A549 (cell line): ENCODE measurements around the gene LANCL1.
A peak's percentile ranks its signal among the peaks of the same experiment; 100 is the strongest.

Experiments
- RNF2 ChIP-seq: fragments of 200-600 bp; sonication (generic); IDR thresholded peaks from 2 replicates; pipeline ENCODE4 v1.6.1; 2016; ENCODE audit warnings: low read depth, mild to moderate bottlenecking, antibody characterized with exemption, moderate library complexity, borderline replicate concordance
- SMC3 ChIP-seq: fragments of >200 bp; sonication (Bioruptor Twin); formaldehyde crosslinking; IDR thresholded peaks from 3 replicates; pipeline ENCODE4 v1.6.1; 2018; ENCODE audit warnings: inconsistent platforms
- TF ChIP-seq, protein P1 (sequence below): IDR thresholded peaks from 2 replicates; pipeline ENCODE4 v1.6.1; 2012
- TF ChIP-seq, protein P2 (sequence below): fragments of >200 bp; sonication (Bioruptor Twin); formaldehyde crosslinking; IDR thresholded peaks from 3 replicates; pipeline ENCODE4 v1.5.1; 2016

DNA sequence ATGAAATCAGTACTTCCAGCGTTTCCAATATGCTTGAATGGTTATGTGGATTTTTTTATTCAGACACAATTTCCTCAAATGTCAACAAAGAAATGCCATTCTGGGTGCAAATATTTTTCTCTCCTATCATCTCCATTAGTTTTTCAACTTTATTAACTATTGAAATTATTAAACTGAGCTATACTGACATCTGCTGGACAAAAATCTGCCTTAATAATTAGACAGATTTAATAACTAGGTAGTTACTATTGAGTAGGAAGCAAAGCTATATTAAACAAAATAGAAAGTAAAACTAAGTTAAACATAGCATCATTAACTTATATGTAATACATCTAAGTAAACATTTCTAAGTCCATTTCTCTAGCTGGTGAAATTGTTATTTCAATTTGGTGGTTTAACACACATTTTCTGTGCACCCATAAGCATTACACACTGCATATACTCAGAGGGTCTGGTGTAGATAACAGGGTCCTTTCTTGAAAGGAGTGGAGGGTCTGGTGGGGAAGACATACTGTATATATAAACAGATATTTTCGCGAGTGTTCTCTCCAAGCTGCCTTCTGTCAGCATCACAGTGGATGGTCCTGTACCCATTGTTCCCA, 77.0 kb downstream of the LANCL1 start:
- TF ChIP-seq, protein P1, sequence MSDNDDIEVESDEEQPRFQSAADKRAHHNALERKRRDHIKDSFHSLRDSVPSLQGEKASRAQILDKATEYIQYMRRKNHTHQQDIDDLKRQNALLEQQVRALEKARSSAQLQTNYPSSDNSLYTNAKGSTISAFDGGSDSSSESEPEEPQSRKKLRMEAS: no peak
- TF ChIP-seq, protein P2, sequence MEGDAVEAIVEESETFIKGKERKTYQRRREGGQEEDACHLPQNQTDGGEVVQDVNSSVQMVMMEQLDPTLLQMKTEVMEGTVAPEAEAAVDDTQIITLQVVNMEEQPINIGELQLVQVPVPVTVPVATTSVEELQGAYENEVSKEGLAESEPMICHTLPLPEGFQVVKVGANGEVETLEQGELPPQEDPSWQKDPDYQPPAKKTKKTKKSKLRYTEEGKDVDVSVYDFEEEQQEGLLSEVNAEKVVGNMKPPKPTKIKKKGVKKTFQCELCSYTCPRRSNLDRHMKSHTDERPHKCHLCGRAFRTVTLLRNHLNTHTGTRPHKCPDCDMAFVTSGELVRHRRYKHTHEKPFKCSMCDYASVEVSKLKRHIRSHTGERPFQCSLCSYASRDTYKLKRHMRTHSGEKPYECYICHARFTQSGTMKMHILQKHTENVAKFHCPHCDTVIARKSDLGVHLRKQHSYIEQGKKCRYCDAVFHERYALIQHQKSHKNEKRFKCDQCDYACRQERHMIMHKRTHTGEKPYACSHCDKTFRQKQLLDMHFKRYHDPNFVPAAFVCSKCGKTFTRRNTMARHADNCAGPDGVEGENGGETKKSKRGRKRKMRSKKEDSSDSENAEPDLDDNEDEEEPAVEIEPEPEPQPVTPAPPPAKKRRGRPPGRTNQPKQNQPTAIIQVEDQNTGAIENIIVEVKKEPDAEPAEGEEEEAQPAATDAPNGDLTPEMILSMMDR: peak; percentile 49; the same call in 2 of the 3 replicates
- TF ChIP-seq RNF2 (no peak), SMC3 (peak; percentile 58)
